ENCODE results near the gene ANO10. TPM values are rescaled to one million over a fixed set of nuclear protein-coding genes. Genes with fewer than 3 reads are reported as not detected.

The ANO10 gene
- total RNA-seq, 1 donor from 2014 or later, result 56.9 TPM

DNA sequence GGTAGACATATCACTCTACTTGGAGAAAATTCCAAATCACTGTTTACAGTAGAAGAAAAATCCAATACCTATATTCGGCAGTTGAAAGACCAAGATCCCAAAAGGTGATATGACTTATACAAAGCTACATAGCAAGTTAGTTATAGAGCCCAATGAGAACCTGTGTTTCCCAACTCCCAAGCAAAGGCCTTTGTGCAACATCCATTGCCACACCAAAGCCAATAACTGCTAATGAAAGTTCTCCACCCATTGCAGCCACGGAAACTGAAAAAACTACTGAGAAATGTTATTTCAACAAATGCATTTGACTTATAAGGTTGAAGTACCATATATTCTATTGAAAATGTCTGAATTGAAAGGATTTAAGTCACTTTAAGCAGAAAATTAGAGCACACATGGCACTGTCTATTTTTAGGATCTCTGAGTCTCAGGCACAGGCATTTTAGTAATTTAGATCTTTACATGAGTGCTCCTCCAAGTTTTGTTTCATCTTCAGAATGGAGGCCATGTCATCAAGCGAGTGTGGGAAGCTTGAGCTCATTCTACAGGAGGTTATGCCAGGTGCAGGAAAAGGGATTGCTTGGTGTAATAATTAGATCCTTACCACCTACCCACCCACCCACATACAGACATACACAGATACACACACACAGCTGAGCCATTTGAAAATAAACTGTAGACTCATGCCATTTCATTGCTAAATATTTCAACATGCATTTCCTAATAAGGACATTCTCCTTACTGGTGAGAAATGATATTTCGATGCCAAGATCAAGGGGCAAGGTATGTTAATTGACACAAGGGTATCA lies 19.7 kb upstream of the ANO10 start:
- H3K27me3 Mint-ChIP-seq (ENCODE audit: low read depth), result no peaks in the 10 kb centered on the region
- H3K27ac Mint-ChIP-seq (ENCODE audit: unreplicated experiment), result peak overlapping the region; percentile 90
- H3K36me3 Mint-ChIP-seq (ENCODE audit: low read depth), result no peaks in the 10 kb centered on the region
- H3K9me3 Mint-ChIP-seq (ENCODE audit: low read depth), result no peaks in the 10 kb centered on the region
- H3K4me1 Mint-ChIP-seq (ENCODE audit: low read depth), result peaks cover 21% of the 10 kb centered on the region
- no peak overlapping the region for H3K4me3 Mint-ChIP-seq (ENCODE audit: unreplicated experiment)
- DNase-seq (ENCODE audit: low spot score), result no peak
- TF ChIP-seq, protein P1, sequence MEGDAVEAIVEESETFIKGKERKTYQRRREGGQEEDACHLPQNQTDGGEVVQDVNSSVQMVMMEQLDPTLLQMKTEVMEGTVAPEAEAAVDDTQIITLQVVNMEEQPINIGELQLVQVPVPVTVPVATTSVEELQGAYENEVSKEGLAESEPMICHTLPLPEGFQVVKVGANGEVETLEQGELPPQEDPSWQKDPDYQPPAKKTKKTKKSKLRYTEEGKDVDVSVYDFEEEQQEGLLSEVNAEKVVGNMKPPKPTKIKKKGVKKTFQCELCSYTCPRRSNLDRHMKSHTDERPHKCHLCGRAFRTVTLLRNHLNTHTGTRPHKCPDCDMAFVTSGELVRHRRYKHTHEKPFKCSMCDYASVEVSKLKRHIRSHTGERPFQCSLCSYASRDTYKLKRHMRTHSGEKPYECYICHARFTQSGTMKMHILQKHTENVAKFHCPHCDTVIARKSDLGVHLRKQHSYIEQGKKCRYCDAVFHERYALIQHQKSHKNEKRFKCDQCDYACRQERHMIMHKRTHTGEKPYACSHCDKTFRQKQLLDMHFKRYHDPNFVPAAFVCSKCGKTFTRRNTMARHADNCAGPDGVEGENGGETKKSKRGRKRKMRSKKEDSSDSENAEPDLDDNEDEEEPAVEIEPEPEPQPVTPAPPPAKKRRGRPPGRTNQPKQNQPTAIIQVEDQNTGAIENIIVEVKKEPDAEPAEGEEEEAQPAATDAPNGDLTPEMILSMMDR (IDR thresholded peaks at IDR 0.05), result no peak

DNA sequence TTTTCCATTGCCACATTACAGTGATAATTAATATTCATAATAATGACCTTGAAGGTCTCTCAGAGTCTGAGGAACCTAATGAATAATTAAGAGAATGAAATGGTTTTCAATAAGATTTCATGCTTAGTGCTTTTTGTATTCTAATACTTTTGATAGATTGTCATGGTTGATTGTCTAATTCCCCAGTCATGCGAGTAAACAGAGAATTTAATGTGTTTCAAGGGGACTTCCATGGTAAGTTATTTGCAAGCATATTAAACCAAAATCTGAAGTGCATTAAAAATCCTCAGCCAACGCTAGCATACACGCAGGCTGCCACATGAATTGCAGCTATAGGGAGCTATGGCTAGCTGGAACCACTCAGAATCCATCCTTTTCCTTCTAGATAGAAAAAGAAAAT lies 18.9 kb upstream of the ANO10 start:
- H3K9me3 Mint-ChIP-seq (ENCODE audit: low read depth), result no peaks in the 10 kb centered on the region
- H3K4me1 Mint-ChIP-seq (ENCODE audit: low read depth), result peaks cover 21% of the 10 kb centered on the region
- H3K27ac Mint-ChIP-seq (ENCODE audit: unreplicated experiment), result no peak overlapping the region
- no peaks in the 10 kb centered on the region for H3K36me3 Mint-ChIP-seq (ENCODE audit: low read depth)
- no peak for DNase-seq (ENCODE audit: low spot score)
- TF ChIP-seq, protein P1 (IDR thresholded peaks at IDR 0.05), result no peak
- no peak overlapping the region for H3K4me3 Mint-ChIP-seq (ENCODE audit: unreplicated experiment)
- H3K27me3 Mint-ChIP-seq (ENCODE audit: low read depth), result no peaks in the 10 kb centered on the region

DNA sequence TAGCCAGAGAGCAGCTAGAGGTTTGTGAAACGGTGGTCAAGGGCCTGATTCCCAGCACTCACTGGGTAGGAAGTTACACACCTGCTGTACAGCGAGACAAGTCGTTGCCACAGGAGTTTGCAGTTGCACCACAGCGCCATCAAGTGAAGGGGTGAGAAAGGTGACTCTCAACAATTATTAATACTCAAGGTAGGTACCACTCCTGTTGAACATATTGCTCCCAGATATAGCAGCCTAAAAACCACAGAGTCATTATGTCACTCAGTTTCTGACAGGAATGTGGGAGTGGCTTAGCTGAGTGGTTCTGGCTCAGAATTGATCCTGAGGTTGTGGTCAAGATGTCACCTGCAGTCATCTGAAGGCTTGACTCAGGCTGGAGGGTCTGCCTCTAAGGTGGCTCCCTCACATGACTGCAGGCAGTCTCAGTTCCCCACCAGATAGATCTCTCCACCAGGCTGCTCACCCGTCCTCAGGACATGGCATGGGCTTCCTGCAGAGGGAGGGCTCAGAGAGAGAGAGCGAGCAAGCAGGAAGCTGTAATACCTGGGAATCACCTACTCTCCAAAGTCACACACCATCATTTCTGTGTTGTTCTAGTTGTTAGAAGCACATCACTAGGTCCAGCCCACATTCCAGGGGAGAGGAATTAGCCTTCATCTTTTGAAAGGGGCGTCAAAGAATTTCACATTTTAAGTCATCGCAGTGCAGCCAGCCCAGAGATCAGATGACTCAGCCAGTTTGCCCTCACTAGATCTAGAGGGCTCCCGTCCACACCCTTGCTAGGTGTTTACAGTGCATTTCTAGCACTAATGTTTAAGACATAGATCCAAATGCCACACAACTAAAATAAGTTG lies 17.0 kb upstream of the ANO10 start:
- TF ChIP-seq, protein P1 (IDR thresholded peaks at IDR 0.05), result no peak
- Mint-ChIP-seq H3K36me3 (ENCODE audit: low read depth) (no peaks in the 10 kb centered on the region), H3K27ac (ENCODE audit: unreplicated experiment) (no peak overlapping the region), H3K4me3 (ENCODE audit: unreplicated experiment) (no peak overlapping the region), H3K27me3 (ENCODE audit: low read depth) (no peaks in the 10 kb centered on the region), H3K9me3 (ENCODE audit: low read depth) (no peaks in the 10 kb centered on the region), H3K4me1 (ENCODE audit: low read depth) (peaks cover 21% of the 10 kb centered on the region)
- DNase-seq (ENCODE audit: low spot score), result no peak

DNA sequence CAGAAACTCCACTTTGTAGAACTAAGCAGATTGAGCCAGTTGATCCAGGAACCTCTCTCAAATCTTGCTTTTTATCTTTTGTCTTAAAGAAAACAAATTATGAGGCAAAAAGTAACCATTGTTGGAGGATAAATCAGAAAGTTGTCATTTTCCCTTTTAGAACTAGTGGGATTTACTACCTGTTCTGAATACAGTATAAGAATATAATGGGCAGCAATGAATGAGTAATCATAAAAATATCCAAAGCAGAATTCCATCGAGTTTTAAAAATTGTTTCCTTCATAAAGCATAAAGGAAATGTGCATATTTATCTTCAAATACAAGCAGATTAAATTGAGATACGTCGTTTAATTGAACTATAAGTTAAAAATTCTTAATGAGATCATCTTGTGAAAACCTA lies 15.9 kb upstream of the ANO10 start:
- DNase-seq (ENCODE audit: low spot score), result no peak
- TF ChIP-seq, protein P1 (IDR thresholded peaks at IDR 0.05), result no peak
- no peak overlapping the region for H3K27ac Mint-ChIP-seq (ENCODE audit: unreplicated experiment)
- peaks cover 21% of the 10 kb centered on the region for H3K4me1 Mint-ChIP-seq (ENCODE audit: low read depth)
- no peak overlapping the region for H3K4me3 Mint-ChIP-seq (ENCODE audit: unreplicated experiment)
- no peaks in the 10 kb centered on the region for H3K36me3 Mint-ChIP-seq (ENCODE audit: low read depth)
- no peaks in the 10 kb centered on the region for H3K27me3 Mint-ChIP-seq (ENCODE audit: low read depth)
- no peaks in the 10 kb centered on the region for H3K9me3 Mint-ChIP-seq (ENCODE audit: low read depth)

DNA sequence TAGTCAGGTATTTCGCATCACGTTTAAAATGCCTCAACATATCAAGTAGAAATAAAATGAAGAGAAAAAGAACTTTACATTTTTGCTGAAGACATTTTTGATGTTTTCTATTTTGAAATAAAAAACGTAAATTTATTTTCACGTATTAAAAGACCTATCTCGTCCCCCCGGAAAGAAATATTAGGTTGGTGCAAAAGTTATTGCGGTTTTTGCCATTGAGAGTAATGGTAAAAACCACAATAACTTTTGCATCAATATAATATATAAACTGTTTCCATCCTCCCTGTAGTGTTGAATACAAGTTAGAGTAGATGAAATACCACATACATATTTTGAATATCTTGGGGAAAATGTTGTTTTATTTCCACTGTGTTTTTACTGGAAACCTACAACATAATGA lies 11.2 kb upstream of the ANO10 start:
- Mint-ChIP-seq H3K4me1 (ENCODE audit: low read depth) (peaks cover 14% of the 10 kb centered on the region), H3K36me3 (ENCODE audit: low read depth) (no peaks in the 10 kb centered on the region), H3K4me3 (ENCODE audit: unreplicated experiment) (no peak overlapping the region), H3K9me3 (ENCODE audit: low read depth) (no peaks in the 10 kb centered on the region), H3K27me3 (ENCODE audit: low read depth) (no peaks in the 10 kb centered on the region), H3K27ac (ENCODE audit: unreplicated experiment) (no peak overlapping the region)
- TF ChIP-seq, protein P1 (IDR thresholded peaks at IDR 0.05), result no peak
- DNase-seq (ENCODE audit: low spot score), result no peak
